HPDE6-E6E7 (cell line): ENCODE results near the gene HMCN2.
"Not testable (repeated sequence)": the region's sequence is repeated elsewhere in the genome, so short reads cannot be mapped to it uniquely, and the experiment has no call there.

Experiments
- DNase-seq: peaks from one replicate; pipeline ENCODE4 v3.0.0; 2011; ENCODE audit warnings: missing footprints; ENCODE audit errors: extremely low spot score

HMCN2 gene

DNA sequence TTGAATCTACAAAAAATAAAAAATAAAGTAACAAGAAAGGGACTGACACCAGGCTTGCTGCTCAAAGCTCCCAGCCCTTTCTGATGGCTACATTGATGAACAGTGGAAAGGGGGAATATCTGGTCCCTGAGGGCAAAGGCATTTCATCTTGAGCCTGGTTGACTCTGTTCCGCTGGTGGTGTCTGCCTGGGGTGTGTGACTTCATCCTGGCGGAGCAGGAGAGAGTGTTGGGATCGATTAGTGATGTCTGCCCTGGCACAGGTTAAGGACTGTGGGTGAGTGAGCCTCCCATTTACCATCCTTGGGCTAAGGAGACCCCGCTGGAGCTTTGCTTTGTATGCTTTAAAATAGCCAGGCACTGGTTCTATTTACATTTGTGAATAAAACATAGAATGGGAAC lies 122.3 kb downstream of the HMCN2 start:
- no peak for DNase-seq

DNA sequence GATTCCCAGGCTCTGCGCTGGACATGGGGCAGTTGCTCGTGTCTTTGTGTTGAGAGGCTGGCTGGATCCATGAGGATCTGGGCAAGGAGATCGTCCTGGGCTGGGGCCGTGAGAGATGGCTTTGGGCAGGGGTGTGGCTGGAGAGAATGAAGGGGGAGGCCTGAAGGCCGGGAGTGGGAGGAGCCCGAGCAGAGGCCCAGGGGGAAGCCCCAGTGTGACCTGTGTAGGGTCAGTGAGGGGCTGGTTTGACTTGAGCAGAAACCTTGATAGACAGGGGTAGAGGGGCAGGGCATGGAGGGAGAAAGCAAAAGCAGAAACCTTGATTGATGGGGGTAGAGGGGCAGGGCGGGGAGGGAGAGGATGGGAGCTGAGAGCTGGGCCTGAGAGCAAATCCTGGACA lies 124.8 kb downstream of the HMCN2 start:
- DNase-seq: no peak

DNA sequence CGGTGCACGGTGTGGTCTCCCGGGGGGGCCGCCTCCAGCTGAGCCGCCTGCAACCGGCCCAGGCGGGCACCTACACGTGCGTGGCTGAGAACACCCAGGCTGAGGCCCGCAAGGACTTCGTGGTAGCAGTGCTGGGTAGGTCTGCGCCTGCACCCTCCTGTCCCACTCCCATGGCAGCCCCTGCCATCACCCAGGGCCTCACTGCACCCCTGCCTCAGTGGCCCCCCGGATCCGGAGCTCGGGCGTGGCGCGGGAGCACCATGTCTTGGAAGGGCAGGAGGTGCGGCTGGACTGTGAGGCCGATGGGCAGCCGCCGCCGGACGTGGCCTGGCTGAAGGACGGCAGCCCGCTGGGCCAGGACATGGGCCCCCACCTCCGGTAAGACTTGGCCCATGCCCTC lies 125.4 kb downstream of the HMCN2 start:
- no peak for DNase-seq

DNA sequence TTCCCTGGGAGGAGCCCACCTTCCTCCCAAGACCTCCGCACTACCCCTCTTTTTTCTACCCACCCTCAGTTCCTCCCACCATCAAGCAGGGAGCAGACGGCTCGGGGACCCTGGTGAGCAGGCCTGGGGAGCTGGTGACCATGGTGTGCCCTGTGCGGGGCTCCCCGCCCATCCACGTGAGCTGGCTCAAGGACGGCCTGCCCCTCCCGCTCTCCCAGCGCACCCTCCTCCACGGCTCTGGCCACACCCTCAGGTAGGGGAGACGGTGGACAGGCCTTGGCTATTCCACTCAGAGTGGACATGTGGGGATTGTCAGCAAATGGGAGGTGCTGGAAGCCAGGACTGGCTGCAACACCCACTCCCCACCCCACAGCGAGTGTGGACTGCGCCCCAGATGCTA lies 126.3 kb downstream of the HMCN2 start:
- DNase-seq: no peak

DNA sequence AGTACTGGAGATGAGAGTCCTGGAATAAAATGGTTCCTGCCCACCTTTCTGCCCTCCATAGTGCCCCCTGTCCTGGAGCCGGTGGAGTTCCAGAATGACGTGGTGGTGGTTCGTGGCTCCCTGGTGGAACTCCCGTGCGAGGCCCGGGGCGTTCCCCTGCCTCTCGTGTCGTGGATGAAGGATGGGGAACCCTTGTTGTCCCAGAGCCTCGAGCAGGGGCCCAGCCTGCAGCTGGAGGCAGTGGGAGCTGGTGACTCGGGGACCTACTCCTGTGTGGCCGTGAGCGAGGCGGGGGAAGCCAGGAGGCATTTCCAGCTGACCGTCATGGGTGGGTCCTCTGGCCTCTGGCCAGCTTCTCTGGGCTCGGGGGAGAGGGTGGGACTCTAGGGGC lies 128.1 kb downstream of the HMCN2 start:
- no peak for DNase-seq

DNA sequence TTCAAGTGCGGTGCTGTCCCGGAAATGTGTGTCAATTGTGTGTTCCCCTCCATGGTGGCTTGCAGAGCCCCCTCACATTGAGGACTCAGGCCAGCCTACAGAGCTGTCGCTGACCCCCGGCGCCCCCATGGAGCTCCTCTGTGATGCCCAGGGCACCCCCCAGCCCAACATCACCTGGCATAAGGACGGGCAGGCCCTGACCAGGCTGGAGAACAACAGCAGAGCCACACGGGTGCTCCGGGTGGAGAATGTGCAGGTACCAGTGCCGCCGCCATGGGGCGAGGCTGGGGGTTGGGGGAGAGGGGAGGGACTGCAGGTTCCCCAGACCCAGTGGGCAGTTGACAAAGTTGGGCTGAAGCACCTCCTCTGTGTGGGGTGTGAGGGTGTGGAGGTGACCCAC lies 128.8 kb downstream of the HMCN2 start:
- no peak for DNase-seq

DNA sequence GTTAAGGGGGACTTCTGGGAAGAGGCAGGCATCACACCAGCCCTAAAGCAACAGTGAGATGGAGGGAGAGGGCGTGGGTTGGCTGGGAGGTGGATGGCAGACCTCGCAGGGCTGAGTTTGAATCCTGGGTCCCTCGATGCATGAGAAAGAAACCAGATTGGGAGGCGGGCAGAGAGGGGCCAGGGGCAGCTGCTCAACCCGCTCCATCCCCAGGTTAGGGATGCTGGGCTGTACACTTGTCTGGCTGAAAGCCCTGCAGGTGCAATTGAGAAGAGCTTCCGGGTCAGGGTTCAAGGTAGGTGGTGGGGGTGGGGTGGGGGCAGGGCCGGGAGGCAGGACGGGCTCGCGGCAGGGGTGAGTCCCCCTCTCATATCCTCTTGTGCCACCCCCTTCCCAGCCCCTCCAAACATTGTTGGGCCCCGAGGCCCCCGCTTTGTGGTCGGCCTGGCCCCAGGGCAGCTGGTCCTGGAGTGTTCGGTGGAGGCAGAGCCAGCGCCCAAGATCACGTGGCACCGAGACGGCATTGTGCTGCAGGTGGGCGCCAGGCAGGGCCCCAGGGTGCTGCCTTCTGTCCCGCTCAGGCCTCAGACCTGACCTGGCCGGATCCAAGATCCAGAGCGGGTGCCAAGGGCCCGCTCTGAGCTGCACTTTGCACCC lies 129.4 kb downstream of the HMCN2 start:
- DNase-seq: no peak

DNA sequence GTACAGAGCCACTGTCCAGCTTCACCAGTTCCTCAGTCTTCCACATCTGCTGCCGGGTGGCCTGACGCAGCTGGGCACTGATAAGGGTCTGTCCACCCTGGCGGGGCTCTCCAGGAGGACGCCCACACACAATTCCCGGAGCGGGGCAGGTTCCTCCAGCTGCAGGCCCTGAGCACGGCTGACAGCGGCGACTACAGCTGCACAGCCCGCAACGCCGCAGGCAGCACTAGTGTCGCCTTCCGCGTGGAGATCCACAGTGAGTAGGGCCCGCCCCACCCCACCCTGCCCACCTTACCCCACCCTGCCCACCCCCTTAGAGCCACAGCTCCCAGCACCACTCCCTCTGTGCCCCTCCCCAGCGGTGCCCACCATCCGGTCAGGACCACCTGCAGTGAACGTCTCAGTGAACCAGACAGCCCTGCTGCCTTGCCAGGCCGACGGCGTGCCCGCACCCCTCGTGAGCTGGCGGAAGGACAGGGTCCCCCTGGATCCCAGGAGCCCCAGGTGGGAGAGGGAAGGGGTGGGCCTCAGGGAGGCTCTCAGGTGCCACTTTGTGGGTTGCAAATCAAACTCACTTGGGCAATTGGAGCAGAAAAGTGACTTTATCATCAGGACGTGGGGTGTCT lies 130.4 kb downstream of the HMCN2 start:
- DNase-seq: no peak

DNA sequence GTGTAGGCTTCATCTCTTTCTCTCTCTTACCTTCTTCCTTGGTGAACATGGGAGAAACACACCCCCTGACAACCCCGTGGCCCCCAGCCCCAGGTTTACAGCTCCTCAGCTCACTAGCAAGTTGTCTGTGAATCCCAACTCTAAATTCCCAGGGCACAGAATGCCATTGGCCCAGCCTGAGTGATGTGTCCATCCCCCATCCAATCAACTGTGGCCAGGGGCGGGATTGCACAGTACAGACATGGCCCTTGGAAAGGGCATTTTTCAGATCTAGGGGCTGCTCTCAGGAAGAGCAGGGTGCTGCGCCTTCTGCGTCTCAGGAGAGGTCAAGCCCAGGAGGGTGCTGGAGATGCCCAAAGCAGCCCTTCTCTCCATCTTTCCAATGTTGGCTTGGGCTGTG lies 131.0 kb downstream of the HMCN2 start:
- DNase-seq: no peak

DNA sequence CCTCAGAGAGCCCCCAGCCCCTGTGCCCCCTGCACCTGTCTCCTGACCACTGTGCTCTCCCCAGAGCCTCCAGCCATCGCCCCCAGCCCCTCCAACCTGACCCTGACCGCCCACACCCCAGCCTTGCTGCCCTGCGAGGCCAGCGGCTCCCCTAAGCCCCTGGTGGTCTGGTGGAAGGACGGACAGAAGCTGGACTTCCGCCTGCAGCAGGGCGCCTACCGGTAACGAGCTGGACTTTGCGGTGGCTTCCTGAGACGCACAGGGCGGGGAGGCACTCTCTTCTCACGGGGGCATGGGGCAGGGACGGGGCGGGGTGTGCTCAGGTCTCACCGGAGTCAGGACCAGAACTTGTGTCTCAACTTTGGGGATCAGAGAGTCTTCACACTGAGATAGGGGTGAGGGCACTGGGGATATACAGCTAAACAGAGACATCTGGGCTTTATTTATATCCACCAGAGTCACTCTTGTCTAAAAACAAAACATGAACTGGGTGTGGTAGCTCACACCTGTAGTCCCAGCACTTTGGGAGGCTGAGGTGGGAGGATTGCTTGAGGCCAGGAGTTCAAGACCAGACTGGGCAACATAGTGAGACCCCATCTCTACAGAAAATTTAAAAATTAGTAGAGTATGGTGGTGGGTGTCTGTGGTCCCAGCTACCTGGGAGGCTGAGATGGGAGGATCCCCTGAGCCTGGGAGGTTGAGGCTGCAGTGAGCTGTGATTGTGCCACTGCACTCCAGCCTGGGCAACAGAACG lies 133.1 kb downstream of the HMCN2 start:
- DNase-seq: no peak

DNA sequence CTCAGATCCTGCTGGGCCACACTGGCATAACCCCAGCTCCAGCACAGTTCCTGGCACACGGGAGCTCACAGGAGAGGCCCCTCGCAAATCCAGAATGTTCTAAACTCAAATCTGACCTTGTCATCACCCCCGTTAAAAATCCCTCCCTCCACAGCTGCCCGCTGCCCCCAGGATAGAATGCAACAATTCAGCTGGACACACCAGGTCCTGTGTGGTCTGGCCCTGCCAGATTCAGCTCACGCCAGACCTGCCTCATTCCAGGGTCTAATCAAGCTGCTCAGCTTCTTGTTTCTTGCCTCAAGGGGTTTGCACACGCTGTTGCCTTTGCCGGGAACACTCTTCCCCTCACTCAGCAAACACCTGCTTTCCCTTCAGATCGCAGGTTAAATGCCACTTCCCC lies 134.2 kb downstream of the HMCN2 start:
- no peak for DNase-seq

DNA sequence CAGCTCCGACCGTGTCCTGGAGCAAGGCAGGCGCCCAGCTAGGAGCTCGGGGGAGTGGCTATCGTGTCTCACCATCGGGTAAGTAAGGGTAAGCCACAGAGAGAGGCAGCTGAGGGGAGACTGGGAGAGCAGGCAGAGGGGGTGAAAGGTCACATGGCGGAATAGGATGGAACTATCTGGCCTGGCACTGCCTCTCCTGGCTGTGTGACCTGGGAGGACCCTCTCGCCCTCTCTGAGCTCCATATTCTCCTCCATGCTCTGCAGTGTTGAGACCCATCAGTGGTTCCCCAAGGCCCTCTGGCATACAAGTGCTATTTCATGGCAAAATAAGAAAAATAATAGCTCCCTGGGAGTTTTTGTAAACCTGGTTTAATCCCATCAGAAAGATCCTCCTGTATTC lies 135.3 kb downstream of the HMCN2 start:
- no peak for DNase-seq

DNA sequence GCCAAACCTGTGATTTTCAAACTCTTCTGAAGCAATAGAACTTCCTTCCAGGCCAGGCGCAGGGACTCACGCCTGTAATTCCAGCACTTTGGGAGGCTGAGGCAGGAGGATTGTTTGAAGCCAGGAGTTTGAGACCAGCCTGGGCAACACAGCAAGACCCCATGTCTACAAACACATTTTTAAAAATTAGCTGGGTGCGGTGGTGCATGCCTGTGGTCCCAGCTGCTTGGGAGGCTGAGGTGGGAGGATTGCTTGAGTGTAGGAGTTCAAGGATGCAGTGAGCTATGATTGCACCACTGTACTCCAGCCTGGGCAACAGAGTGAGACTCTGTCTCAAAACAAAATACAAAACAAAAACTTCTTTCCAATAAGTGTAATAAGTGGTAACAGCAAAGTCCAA lies 136.2 kb downstream of the HMCN2 start:
- DNase-seq: not testable (repeated sequence)

DNA sequence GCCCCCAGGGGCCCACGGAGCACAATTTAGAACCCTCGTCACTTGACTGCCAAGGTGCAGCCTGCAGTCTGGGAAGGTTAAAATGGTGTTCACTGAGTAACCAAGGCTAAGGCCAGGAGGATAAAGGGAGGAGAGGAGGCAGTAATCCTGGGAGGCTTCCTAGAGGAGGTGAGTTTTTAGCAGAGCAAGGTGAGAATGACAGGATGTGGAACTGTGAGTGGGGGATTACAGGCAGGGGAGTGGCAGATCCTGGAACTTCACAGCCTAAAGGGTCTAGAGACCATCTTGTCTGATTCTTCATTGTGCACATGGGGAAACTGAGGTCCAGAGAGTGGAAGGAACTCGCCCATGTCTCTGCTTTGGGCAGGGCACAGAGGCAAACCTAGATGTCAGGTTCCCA lies 136.7 kb downstream of the HMCN2 start:
- no peak for DNase-seq

DNA sequence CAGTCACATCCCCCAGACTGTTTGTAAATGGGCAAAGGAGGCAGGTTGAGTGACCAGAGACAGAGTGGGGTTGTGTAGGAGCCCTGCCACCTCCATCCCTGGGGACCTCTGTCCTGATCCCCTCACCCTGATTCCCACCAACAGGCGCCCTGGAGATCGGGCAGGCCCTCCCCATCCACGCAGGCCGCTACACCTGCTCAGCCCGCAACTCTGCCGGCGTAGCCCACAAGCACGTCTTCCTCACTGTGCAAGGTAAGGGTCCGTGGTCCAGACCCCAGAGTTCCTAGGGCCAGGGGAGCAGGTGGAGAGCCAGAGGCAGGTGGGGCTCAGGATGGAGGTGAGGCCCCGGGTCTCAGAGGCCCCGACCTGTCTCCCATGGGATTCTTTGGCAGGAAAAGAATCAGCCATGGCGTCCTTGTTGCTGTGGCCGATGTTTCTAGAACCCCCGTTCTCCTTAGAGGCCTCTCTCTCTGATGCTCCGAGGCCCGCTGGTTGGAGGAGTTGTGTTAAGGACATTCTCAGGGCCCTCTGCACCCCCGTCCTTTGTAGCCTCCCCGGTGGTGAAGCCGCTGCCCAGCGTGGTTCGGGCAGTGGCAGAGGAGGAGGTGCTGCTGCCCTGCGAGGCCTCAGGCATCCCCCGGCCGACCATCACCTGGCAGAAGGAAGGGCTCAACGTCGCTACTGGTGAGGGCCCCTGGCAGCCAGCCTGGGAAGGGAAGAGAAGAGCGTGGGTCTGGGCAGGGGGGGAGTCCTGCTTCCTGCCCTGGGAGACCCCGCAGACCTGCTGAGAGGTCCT lies 137.3 kb downstream of the HMCN2 start:
- DNase-seq: no peak

DNA sequence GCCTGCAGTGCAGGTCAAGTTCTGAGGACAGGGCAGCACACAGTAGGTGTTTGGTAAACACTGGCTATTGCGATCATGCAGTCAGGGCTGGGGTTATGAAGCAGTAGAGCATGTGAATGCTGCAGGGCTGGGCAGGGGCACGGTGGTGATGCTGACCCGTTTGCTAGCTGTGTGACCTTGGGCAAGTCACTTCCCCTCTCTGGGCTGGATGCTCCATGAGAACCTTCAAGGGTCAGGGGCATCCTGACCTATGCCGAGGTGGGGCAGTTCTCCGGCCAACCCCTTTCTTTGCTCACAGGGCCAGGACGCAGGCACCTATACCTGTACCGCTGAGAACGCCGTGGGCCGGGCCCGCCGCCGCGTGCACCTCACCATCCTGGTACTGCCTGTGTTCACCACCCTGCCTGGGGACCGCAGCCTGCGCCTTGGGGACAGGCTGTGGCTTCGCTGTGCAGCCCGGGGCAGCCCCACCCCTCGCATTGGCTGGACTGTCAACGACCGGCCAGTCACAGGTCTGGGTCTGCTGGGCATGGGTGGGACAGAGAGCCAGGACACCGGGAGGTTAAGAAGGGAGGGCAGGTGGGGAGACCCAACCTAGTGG lies 140.2 kb downstream of the HMCN2 start:
- DNase-seq: no peak

DNA sequence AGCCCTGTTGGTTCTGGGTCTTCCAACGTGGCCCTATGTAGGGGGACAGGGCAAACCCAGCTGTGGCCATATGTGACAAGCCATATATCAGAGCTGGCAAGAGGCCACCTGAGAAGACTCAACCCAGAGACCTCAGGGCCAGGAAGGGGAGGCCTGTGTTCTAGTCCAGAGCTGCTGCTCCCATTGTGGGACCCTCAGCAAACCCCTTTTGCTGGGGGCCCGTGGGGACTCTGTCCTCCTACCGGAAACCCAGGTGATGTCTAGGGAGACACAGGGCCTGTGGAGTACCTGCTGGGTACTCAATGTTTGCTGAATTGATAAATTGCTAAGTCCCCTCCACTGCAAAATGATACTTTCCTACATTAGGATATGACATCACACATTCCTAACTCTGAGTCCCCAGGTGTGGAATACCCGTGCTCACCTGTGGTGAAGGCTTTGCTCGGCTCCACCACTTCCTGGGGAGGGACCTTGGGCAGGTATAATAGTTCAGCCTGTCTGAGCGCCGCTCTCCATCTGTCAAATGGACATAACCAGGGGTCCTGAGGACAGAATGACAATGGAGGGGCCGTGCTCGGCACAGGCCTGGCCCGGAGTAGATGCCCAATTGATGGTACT lies 140.8 kb downstream of the HMCN2 start:
- no peak for DNase-seq

DNA sequence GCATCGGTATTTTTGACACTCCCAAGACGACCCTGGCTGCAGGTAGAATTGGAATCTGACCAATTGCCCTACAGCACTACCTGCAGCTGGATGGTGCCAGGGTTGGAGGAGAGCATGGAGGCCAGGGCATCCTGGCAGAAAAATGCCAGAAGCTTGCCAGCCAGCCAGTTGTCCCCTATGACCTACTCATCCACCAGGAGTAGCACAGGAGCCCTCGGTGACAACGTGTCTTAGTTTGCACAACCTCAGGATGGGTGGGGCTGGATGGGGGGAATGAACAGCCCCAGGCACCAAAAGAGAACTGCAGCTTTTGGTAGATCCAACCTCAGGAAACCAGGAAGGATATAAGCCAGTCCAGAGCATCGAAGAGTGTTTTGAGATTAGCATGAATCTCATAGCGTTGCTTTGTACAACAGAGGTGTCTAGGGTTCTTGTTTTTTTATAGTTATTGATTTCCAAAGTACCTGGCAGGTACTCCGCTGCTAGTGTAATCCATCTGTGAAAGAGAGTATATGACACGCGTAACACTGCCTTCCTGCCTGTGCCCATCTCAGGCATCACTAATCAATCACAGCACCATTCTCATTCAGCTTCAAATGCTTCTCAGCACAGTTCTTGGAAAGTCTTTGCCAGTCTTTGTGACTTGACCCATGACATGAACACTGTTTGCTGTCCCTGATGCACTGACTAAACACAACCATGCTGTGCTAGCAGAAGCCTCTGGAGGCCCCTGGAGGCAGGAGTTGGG lies 142.5 kb downstream of the HMCN2 start:
- no peak for DNase-seq

DNA sequence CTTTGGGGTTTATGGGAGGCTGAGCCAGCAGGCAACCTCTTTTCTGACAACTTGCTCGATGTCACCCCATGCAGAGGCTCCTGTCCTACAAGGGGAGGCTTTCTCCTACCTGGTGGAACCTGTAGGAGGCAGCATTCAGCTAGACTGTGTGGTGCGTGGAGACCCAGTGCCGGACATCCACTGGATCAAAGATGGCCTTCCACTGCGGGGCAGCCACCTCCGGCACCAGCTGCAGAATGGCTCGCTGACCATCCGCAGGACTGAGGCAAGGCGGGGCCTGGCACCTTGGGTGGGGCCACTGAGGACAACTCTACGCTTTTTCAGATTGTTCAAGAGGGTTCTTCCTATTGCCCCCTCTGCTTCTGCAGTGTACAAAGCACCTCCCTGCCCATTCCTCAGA lies 143.1 kb downstream of the HMCN2 start:
- no peak for DNase-seq

DNA sequence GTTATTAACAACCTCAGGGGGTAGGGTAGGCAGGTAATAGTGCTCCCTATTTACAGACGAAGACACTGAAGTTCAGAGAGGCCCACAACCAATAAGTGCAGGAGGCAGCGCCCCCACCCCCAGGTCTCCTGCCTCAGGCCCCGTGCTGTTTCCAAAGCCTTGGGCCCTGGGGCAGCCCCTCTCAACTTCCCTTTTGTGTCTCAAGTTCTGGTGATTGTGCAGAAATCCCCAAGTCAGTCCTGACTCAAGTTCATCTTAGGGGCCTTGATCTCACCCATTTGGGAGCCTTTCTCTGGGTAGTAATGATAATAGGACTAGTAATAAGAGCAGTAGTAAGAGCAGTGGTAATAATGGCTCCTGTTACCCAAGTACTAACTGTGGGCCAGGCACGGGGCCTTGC lies 143.7 kb downstream of the HMCN2 start:
- no peak for DNase-seq

DNA sequence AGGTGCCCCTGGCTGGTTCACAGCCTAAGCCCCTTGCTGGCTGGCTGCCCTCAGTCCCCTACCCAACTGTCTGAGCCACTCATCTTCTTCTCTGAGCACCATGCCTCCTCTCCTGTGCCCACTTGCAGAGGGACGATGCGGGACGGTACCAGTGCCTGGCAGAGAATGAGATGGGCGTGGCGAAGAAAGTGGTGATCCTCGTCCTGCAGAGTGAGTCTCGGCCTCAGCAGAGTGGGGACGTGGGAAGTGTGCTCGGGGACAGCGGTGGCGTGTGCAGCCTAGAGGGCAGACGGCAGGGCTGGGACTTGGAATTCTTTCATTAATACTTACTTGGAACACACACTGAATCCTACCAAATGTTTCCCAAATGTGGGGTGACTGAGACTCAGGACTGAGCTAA lies 144.9 kb downstream of the HMCN2 start:
- DNase-seq: no peak
